Hepatocyte (in vitro differentiated cells): ENCODE data around the gene PLEKHG4B. TPM values are rescaled to one million over a fixed set of nuclear protein-coding genes. Genes with fewer than 3 reads are reported as not detected.

Source experiments
- DNase-seq: peaks from one replicate; pipeline ENCODE4 v3.0.0-alpha.2; 2016; ENCODE audit warnings: low spot score
- H2AFZ ChIP-seq: fragments of 200-600 bp; sonication (generic); 2 replicates; pipeline ENCODE4 v1.6.0; 2016; ENCODE audit warnings: antibody characterized with exemption, mild to moderate bottlenecking
- H3K27ac ChIP-seq: fragments of 200-600 bp; sonication (generic); 2 replicates; pipeline ENCODE4 v1.5.1; 2016; ENCODE audit warnings: mild to moderate bottlenecking
- H3K27me3 ChIP-seq: fragments of 200-600 bp; sonication (generic); 2 replicates; pipeline ENCODE4 v1.6.1; 2016
- H3K36me3 ChIP-seq: fragments of 200-600 bp; sonication (generic); replicated peaks from 2 replicates; pipeline ENCODE4 v1.5.1; 2016; ENCODE audit warnings: low read depth; ENCODE audit not compliant: insufficient read depth
- H3K4me1 ChIP-seq: fragments of 200-600 bp; sonication (generic); 2 replicates; pipeline ENCODE4 v1.5.1; 2016; ENCODE audit warnings: mild to moderate bottlenecking, moderate library complexity; ENCODE audit not compliant: insufficient read depth
- H3K4me2 ChIP-seq: fragments of 200-600 bp; sonication (generic); 2 replicates; pipeline ENCODE4 v1.6.0; 2016
- H3K4me3 ChIP-seq: fragments of 200-600 bp; sonication (generic); 2 replicates; pipeline ENCODE4 v1.5.1; 2016; ENCODE audit warnings: mild to moderate bottlenecking
- H3K79me2 ChIP-seq: fragments of 200-600 bp; sonication (generic); 2 replicates; pipeline ENCODE4 v1.6.0; 2017; ENCODE audit warnings: mild to moderate bottlenecking
- H3K9me2 ChIP-seq: fragments of 200-600 bp; sonication (generic); replicated peaks from 2 replicates; pipeline ENCODE4 v1.6.0; 2017; ENCODE audit warnings: mild to moderate bottlenecking; ENCODE audit not compliant: insufficient read depth
- H3K9me3 ChIP-seq: fragments of 200-600 bp; sonication (generic); 2 replicates; pipeline ENCODE4 v1.5.1; 2016; ENCODE audit warnings: low read depth, mild to moderate bottlenecking
- H4K20me1 ChIP-seq: fragments of 200-600 bp; sonication (generic); 2 replicates; pipeline ENCODE4 v1.6.0; 2016; ENCODE audit warnings: mild to moderate bottlenecking; ENCODE audit not compliant: insufficient read depth, poor library complexity, severe bottlenecking
- EZH2 ChIP-seq: fragments of 200-600 bp; sonication (generic); IDR thresholded peaks from 2 replicates; pipeline ENCODE4 v1.6.1; 2016; ENCODE audit warnings: antibody characterized with exemption, mild to moderate bottlenecking, borderline replicate concordance
- EZH2phosphoT487 ChIP-seq: fragments of 200-600 bp; sonication (generic); IDR thresholded peaks from one replicate; pipeline ENCODE4 v1.6.1; 2018; ENCODE audit warnings: antibody characterized with exemption, mild to moderate bottlenecking, low read depth, moderate library complexity; ENCODE audit not compliant: unreplicated experiment, severe bottlenecking
- WGBS: methylation state at CpG from one replicate; pipeline ENCODE4 v1.1.6; 2016; ENCODE audit warnings: low lambda C conversion rate; ENCODE audit errors: missing lambda C conversion rate; 5-methylcytosine and 5-hydroxymethylcytosine counted together
- polyA plus RNA-seq: library from polyadenylated mRNA; unstranded; fragments of >200 nt; fragmentation: Nextera tagmentation; extraction: Ambion mirVana; gene quantifications from 2 replicates; pipeline ENCODE4 v1.2.1, GENCODE V29; 2016
- total RNA-seq: library from RNA; depleted of rRNA; stranded (reverse); fragments of >200 nt; gene quantifications from 2 replicates; pipeline ENCODE4 v1.2.3, GENCODE V29; 2014
- TF ChIP-seq, protein P1 (sequence below): fragments of 200-600 bp; sonication (generic); IDR thresholded peaks from 2 replicates; pipeline ENCODE4 v1.5.1; 2016; ENCODE audit warnings: antibody characterized with exemption, mild to moderate bottlenecking; ENCODE audit not compliant: poor library complexity

The PLEKHG4B gene
- total and polyA plus RNA-seq, 2 experiments from 2014 or later, result 3.6 to 4.0 TPM

- H3K79me2 ChIP-seq, result no peaks in the 10 kb centered on the region
- no peak for TF ChIP-seq EZH2
- TF ChIP-seq, protein P1, sequence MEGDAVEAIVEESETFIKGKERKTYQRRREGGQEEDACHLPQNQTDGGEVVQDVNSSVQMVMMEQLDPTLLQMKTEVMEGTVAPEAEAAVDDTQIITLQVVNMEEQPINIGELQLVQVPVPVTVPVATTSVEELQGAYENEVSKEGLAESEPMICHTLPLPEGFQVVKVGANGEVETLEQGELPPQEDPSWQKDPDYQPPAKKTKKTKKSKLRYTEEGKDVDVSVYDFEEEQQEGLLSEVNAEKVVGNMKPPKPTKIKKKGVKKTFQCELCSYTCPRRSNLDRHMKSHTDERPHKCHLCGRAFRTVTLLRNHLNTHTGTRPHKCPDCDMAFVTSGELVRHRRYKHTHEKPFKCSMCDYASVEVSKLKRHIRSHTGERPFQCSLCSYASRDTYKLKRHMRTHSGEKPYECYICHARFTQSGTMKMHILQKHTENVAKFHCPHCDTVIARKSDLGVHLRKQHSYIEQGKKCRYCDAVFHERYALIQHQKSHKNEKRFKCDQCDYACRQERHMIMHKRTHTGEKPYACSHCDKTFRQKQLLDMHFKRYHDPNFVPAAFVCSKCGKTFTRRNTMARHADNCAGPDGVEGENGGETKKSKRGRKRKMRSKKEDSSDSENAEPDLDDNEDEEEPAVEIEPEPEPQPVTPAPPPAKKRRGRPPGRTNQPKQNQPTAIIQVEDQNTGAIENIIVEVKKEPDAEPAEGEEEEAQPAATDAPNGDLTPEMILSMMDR, result no peak
- no peak overlapping the region for H3K4me3 ChIP-seq
- no peaks in the 10 kb centered on the region for H3K9me2 ChIP-seq
- H3K4me1 ChIP-seq, result no peaks in the 10 kb centered on the region
- H4K20me1 ChIP-seq, result no peaks in the 10 kb centered on the region
- H3K36me3 ChIP-seq, result no peaks in the 10 kb centered on the region
- WGBS, result 89% methylated on average over 20 of the region's 27 CpGs
- DNase-seq, result no peak
- no peak overlapping the region for H2AFZ ChIP-seq
- H3K27ac ChIP-seq, result no peak overlapping the region
- no peaks in the 10 kb centered on the region for H3K9me3 ChIP-seq
- no peaks in the 10 kb centered on the region for H3K27me3 ChIP-seq
- no peak overlapping the region for H3K4me2 ChIP-seq
These were observed 74.7 kb downstream of the PLEKHG4B start for GRCh38 chr5:166441-167372.

DNA sequence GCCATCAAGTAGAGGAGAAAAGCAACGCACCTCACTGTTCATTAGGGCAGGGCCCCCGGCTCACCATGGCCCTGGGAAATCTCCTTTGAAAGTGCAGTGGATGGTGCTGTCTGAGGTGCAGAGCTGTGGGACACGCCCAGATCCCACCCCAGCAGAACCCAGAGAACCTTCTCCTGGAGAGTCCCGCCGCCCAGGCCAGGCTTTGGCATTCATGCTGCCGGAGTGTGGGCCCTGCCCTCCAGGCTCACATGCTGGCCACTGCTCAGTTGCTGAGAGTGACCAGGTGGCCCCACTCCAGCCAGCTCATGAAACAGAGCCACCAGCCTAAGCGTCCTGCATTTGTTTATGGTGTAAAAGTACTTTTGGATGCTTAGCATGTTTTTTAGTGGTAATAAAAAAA, 75.5 kb downstream of the PLEKHG4B start:
- no peak overlapping the region for H3K27ac ChIP-seq
- no peak overlapping the region for H3K4me2 ChIP-seq
- 91% methylated on average over 7 of the region's 7 CpGs for WGBS
- no peak overlapping the region for H3K4me3 ChIP-seq
- no peaks in the 10 kb centered on the region for H4K20me1 ChIP-seq
- DNase-seq, result no peak
- no peaks in the 10 kb centered on the region for H3K4me1 ChIP-seq
- no peaks in the 10 kb centered on the region for H3K9me3 ChIP-seq
- H3K36me3 ChIP-seq, result no peaks in the 10 kb centered on the region
- no peaks in the 10 kb centered on the region for H3K27me3 ChIP-seq
- TF ChIP-seq, protein P1, result no peak
- TF ChIP-seq EZH2phosphoT487 (no peak), EZH2 (no peak)
- H3K79me2 ChIP-seq, result no peaks in the 10 kb centered on the region
- H3K9me2 ChIP-seq, result no peaks in the 10 kb centered on the region
- H2AFZ ChIP-seq, result no peak overlapping the region

GRCh38 chr5:167982-168660, 76.2 kb downstream of the PLEKHG4B start:
- Histone ChIP-seq H3K27me3 (no peaks in the 10 kb centered on the region), H3K4me3 (no peak overlapping the region), H3K27ac (no peak overlapping the region), H4K20me1 (no peaks in the 10 kb centered on the region), H3K36me3 (no peaks in the 10 kb centered on the region), H3K79me2 (no peaks in the 10 kb centered on the region), H3K4me2 (no peak overlapping the region), H3K9me2 (no peaks in the 10 kb centered on the region), H3K4me1 (no peaks in the 10 kb centered on the region), H2AFZ (no peak overlapping the region), H3K9me3 (no peaks in the 10 kb centered on the region)
- DNase-seq, result peak; percentile 36
- WGBS, result 79% methylated on average over 18 of the region's 18 CpGs
- TF ChIP-seq EZH2phosphoT487 (no peak), EZH2 (no peak)
- TF ChIP-seq, protein P1, result no peak
